T1000 (cell line): ENCODE results near the gene PRSS16.

ENCODE experiments used
- DNase-seq: peaks from one replicate; lab custom pipeline; 2025; ENCODE audit warnings: mixed read lengths; lab: John Stamatoyannopoulos, UW

PRSS16 gene

GRCh38 chr6:27287751-27288135 lies 40.2 kb downstream of the PRSS16 start:
- DNase-seq: no peak

GRCh38 chr6:27288136-27289044 lies 40.9 kb downstream of the PRSS16 start:
- DNase-seq: no peak

- DNase-seq: no peak
Observed at GRCh38 chr6:27290065-27290849, 42.8 kb downstream of the PRSS16 start.

- DNase-seq: no peak
Observed at GRCh38 chr6:27290850-27291208, 43.3 kb downstream of the PRSS16 start.

GRCh38 chr6:27293436-27294098 lies 46.1 kb downstream of the PRSS16 start:
- DNase-seq: no peak

- no peak for DNase-seq
Observed at GRCh38 chr6:27294409-27294808, 46.9 kb downstream of the PRSS16 start.

- no peak for DNase-seq
Observed at GRCh38 chr6:27295301-27296079, 48.0 kb downstream of the PRSS16 start.

- DNase-seq: no peak
Observed at GRCh38 chr6:27296106-27296783, 48.7 kb downstream of the PRSS16 start.

GRCh38 chr6:27297484-27297856 lies 50.0 kb downstream of the PRSS16 start:
- no peak for DNase-seq

- no peak for DNase-seq
Observed at GRCh38 chr6:27297857-27298730, 50.6 kb downstream of the PRSS16 start.

- DNase-seq: no peak
Observed at GRCh38 chr6:27303613-27304272, 56.2 kb downstream of the PRSS16 start.
